ENCODE data around the gene NRG2.

Gene NRG2

GRCh38 chr5:139808481-139809330, 234.4 kb downstream of the NRG2 start:
- no peak overlapping the region for H3K4me3 ChIP-seq (ENCODE audit: low read depth, low read length)
- DNase-seq (ENCODE audit: low read depth): no peak
- TF ChIP-seq CTCF (IDR thresholded peaks at IDR 0.05; ENCODE audit: low read depth, low read length, missing control alignments): no peak
- in situ Hi-C loops (cut with HindIII; ENCODE audit: low sequenced_read_pairs): no loop called here

GRCh38 chr5:139807647-139808030, 235.5 kb downstream of the NRG2 start:
- in situ Hi-C loops (cut with HindIII; ENCODE audit: low sequenced_read_pairs): no loop called here
- no peak for TF ChIP-seq CTCF (IDR thresholded peaks at IDR 0.05; ENCODE audit: low read depth, low read length, missing control alignments)
- no peak for DNase-seq (ENCODE audit: low read depth)
- no peak overlapping the region for H3K4me3 ChIP-seq (ENCODE audit: low read depth, low read length)

GRCh38 chr5:139806726-139807646, 236.1 kb downstream of the NRG2 start:
- DNase-seq (ENCODE audit: low read depth): no peak
- H3K4me3 ChIP-seq (ENCODE audit: low read depth, low read length): no peak overlapping the region
- no peak for TF ChIP-seq CTCF (IDR thresholded peaks at IDR 0.05; ENCODE audit: low read depth, low read length, missing control alignments)
- in situ Hi-C loops (cut with HindIII; ENCODE audit: low sequenced_read_pairs): no loop called here

GRCh38 chr5:139806111-139806510, 237.0 kb downstream of the NRG2 start:
- TF ChIP-seq CTCF (IDR thresholded peaks at IDR 0.05; ENCODE audit: low read depth, low read length, missing control alignments): no peak
- H3K4me3 ChIP-seq (ENCODE audit: low read depth, low read length): no peak overlapping the region
- in situ Hi-C loops (cut with HindIII; ENCODE audit: low sequenced_read_pairs): no loop called here
- no peak for DNase-seq (ENCODE audit: low read depth)

GRCh38 chr5:139805545-139805944, 237.6 kb downstream of the NRG2 start:
- no peak for DNase-seq (ENCODE audit: low read depth)
- in situ Hi-C loops (cut with HindIII; ENCODE audit: low sequenced_read_pairs): no loop called here
- H3K4me3 ChIP-seq (ENCODE audit: low read depth, low read length): no peak overlapping the region
- TF ChIP-seq CTCF (IDR thresholded peaks at IDR 0.05; ENCODE audit: low read depth, low read length, missing control alignments): no peak

GRCh38 chr5:139804800-139805397, 238.2 kb downstream of the NRG2 start:
- no peak overlapping the region for H3K4me3 ChIP-seq (ENCODE audit: low read depth, low read length)
- no peak for TF ChIP-seq CTCF (IDR thresholded peaks at IDR 0.05; ENCODE audit: low read depth, low read length, missing control alignments)
- in situ Hi-C loops (cut with HindIII; ENCODE audit: low sequenced_read_pairs): no loop called here
- no peak for DNase-seq (ENCODE audit: low read depth)
